Stimulated activated CD4-positive, alpha-beta T cell treated with anti-CD3 and anti-CD28 coated beads, Interleukin-12 subunit alpha, Interleukin-12 subunit beta, amount 100 ng/mL, for 24 hours (primary cell): ENCODE results near the gene XPO6.

Source experiments
- DNase-seq, 2 experiments: peaks; one replicate each; pipeline ENCODE4 v3.0.0-alpha.2; 2020; ENCODE audit warnings: low read depth in 2 of 2

XPO6 gene

GRCh38 chr16:28110074-28110473, 101.7 kb downstream of the XPO6 start:
- no peak for DNase-seq

GRCh38 chr16:28108590-28109247, 103.0 kb downstream of the XPO6 start:
- no peak for DNase-seq

GRCh38 chr16:28107232-28107631, 104.5 kb downstream of the XPO6 start:
- DNase-seq: no peak

- no peak for DNase-seq
Observed at GRCh38 chr16:28106467-28107215, 105.1 kb downstream of the XPO6 start.

GRCh38 chr16:28105954-28106353, 105.8 kb downstream of the XPO6 start:
- no peak for DNase-seq

GRCh38 chr16:28105297-28105696, 106.5 kb downstream of the XPO6 start:
- no peak for DNase-seq

- no peak for DNase-seq
Observed at GRCh38 chr16:28104404-28104803, 107.4 kb downstream of the XPO6 start.

- DNase-seq: no peak
Observed at GRCh38 chr16:28103516-28104170, 108.1 kb downstream of the XPO6 start.

GRCh38 chr16:28101533-28101890, 110.3 kb downstream of the XPO6 start:
- no peak for DNase-seq

- DNase-seq: no peak
Observed at GRCh38 chr16:28100810-28101532, 110.8 kb downstream of the XPO6 start.

GRCh38 chr16:28098959-28099945, 112.5 kb downstream of the XPO6 start:
- DNase-seq: no peak

- DNase-seq: no peak
Observed at GRCh38 chr16:28098171-28098958, 113.4 kb downstream of the XPO6 start.

GRCh38 chr16:28096983-28097899, 114.5 kb downstream of the XPO6 start:
- no peak for DNase-seq

GRCh38 chr16:28093385-28093725, 118.4 kb downstream of the XPO6 start:
- no peak for DNase-seq

GRCh38 chr16:28092721-28093384, 118.9 kb downstream of the XPO6 start:
- no peak for DNase-seq

- DNase-seq: no peak
Observed at GRCh38 chr16:28091656-28092055, 120.1 kb downstream of the XPO6 start.

- no peak for DNase-seq
Observed at GRCh38 chr16:28090646-28091377, 121.0 kb downstream of the XPO6 start.

- DNase-seq: no peak
Observed at GRCh38 chr16:28089992-28090365, 121.8 kb downstream of the XPO6 start.
